ENCODE data around the gene SNX32.

The SNX32 gene

GRCh38 chr11:65861533-65862183 is 27.9 kb downstream of the SNX32 start:
- ATAC-seq (ENCODE audit: low read depth) (no peak), DNase-seq (ENCODE audit: low spot score in 2 of 2) (no peak)
- Mint-ChIP-seq H3K27me3 (no peaks in the 10 kb centered on the region), H3K4me3 (peak overlapping the region; percentile 95), H3K4me1 (peaks cover 20% of the 10 kb centered on the region), H3K9me3 (no peaks in the 10 kb centered on the region), H3K27ac (no peak overlapping the region), H3K36me3 (peaks cover 21% of the 10 kb centered on the region)

DNA sequence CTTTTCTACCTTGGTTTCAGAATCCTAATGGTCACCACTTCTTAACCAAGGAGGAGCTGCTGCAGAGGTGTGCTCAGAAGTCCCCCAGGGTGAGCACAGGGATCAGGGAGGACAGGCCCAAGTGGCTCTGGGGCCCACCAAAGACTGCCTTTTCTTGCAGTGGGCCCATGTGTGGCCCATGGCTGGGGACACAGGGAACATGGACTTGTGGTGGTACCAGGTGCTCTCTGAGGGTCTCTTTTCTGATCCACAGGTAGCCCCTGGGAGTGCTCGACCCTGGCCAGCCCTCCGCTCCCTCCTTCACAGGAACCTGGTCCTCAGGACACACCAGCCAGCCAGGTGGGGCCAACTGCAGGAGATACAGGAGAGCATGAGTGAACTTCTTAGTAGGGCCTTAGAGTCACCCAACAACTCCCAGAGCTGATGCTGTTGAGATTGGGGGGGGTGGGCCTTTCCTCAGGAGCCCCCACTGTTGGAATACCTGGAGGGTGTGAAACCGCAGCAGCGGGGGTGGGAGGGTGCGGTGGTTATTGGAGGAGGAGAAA is 28.5 kb downstream of the SNX32 start:
- Mint-ChIP-seq H3K27me3 (no peaks in the 10 kb centered on the region), H3K27ac (peak overlapping the region; percentile 65), H3K9me3 (no peaks in the 10 kb centered on the region), H3K36me3 (peaks cover 24% of the 10 kb centered on the region), H3K4me3 (no peak overlapping the region), H3K4me1 (peaks cover 20% of the 10 kb centered on the region)
- ATAC-seq (ENCODE audit: low read depth) (no peak), DNase-seq (ENCODE audit: low spot score in 2 of 2) (no peak)

DNA sequence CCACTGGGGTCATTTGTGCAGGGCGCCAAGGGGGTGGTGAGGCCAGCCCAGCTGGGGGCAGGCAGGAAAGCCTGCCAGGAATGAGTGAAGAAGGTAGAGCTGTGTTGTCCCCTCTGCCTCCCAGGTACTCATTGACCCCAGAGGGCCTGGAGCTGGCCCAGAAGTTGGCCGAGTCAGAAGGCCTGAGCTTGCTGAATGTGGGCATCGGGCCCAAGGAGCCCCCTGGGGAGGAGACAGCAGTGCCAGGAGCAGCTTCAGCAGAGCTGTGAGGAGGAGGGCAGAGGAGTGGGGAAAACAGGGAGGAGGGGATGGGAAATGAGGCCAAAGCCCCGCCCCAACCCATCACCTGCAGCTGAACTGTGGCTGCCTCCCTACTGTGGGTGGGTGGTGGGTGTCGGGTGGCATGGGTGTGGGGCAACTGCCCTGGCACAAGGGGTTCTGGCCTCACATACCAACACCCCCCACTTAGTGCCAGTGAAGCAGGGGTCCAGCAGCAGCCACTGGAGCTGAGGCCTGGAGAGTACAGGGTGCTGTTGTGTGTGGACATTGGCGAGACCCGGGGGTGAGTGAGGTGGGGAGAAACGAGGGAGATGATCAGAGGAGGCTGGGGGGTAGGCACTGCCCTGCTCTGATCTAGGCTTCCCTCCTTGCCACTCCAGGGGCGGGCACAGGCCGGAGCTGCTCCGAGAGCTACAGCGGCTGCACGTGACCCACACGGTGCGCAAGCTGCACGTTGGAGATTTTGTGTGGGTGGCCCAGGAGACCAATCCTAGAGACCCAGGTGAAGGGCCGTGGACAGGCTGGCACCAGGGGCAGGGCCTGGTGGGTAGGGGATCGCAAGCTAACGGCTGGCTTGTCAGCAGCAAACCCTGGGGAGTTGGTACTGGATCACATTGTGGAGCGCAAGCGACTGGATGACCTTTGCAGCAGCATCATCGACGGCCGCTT is 29.5 kb downstream of the SNX32 start:
- H3K4me3 Mint-ChIP-seq, result no peak overlapping the region
- peaks cover 24% of the 10 kb centered on the region for H3K36me3 Mint-ChIP-seq
- DNase-seq (ENCODE audit: low spot score in 2 of 2) (no peak), ATAC-seq (ENCODE audit: low read depth) (no peak)
- H3K4me1 Mint-ChIP-seq, result peaks cover 22% of the 10 kb centered on the region
- no peaks in the 10 kb centered on the region for H3K27me3 Mint-ChIP-seq
- peak overlapping the region; percentile 65 for H3K27ac Mint-ChIP-seq
- no peaks in the 10 kb centered on the region for H3K9me3 Mint-ChIP-seq

GRCh38 chr11:65863889-65864705 is 30.3 kb downstream of the SNX32 start:
- no peak for ATAC-seq (ENCODE audit: low read depth)
- H3K9me3 Mint-ChIP-seq, result no peaks in the 10 kb centered on the region
- H3K4me3 Mint-ChIP-seq, result no peak overlapping the region
- DNase-seq (ENCODE audit: low spot score in 2 of 2), result no peak
- H3K27me3 Mint-ChIP-seq, result no peaks in the 10 kb centered on the region
- peaks cover 24% of the 10 kb centered on the region for H3K36me3 Mint-ChIP-seq
- H3K27ac Mint-ChIP-seq, result no peak overlapping the region
- peaks cover 16% of the 10 kb centered on the region for H3K4me1 Mint-ChIP-seq

DNA sequence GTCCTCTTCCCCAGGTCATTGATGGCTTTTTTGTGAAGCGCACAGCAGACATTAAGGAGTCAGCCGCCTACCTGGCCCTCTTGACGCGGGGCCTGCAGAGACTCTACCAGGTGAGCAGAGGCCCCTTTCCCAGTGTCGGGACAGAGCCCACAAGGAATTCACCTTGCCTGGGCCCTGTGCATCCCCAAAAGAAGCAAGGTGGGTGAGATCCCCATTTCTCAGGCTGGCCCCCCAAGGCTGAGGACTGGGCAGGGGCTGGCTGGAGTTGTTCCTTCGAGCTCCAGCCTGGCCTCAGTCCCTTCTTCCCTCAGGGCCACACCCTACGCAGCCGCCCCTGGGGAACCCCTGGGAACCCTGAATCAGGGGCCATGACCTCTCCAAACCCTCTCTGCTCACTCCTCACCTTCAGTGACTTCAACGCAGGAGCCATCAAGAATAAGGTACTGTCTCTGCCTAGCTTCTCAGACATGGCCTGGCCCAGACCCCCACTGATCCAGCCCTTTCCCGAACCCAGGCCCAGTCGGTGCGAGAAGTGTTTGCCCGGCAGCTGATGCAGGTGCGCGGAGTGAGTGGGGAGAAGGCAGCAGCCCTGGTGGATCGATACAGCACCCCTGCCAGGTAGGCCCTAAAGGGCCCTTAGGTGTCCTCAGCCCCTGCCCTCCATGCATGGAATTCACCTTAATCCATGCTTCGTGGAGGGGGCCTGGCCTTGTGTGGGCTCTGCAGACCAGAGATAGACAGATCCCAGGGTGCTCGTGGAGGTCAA is 31.1 kb downstream of the SNX32 start:
- Mint-ChIP-seq H3K27ac (no peak overlapping the region), H3K4me3 (no peak overlapping the region), H3K27me3 (no peaks in the 10 kb centered on the region), H3K36me3 (peaks cover 24% of the 10 kb centered on the region), H3K9me3 (no peaks in the 10 kb centered on the region), H3K4me1 (peaks cover 14% of the 10 kb centered on the region)
- DNase-seq (ENCODE audit: low spot score in 2 of 2) (no peak), ATAC-seq (ENCODE audit: low read depth) (no peak)

- ATAC-seq (ENCODE audit: low read depth) (no peak), DNase-seq (ENCODE audit: low spot score in 2 of 2) (no peak)
- Mint-ChIP-seq H3K9me3 (no peaks in the 10 kb centered on the region), H3K27me3 (no peaks in the 10 kb centered on the region), H3K4me3 (no peak overlapping the region), H3K36me3 (peaks cover 24% of the 10 kb centered on the region), H3K4me1 (peaks cover 13% of the 10 kb centered on the region), H3K27ac (no peak overlapping the region)
These were observed 31.9 kb downstream of the SNX32 start for GRCh38 chr11:65865550-65866172.

- Mint-ChIP-seq H3K27ac (no peak overlapping the region), H3K27me3 (no peaks in the 10 kb centered on the region), H3K9me3 (no peaks in the 10 kb centered on the region), H3K4me1 (peaks cover 15% of the 10 kb centered on the region), H3K36me3 (peaks cover 24% of the 10 kb centered on the region), H3K4me3 (no peak overlapping the region)
- no peak for ATAC-seq (ENCODE audit: low read depth)
- DNase-seq (ENCODE audit: low spot score in 2 of 2), result no peak
These were observed 32.9 kb downstream of the SNX32 start for GRCh38 chr11:65866509-65867283.

DNA sequence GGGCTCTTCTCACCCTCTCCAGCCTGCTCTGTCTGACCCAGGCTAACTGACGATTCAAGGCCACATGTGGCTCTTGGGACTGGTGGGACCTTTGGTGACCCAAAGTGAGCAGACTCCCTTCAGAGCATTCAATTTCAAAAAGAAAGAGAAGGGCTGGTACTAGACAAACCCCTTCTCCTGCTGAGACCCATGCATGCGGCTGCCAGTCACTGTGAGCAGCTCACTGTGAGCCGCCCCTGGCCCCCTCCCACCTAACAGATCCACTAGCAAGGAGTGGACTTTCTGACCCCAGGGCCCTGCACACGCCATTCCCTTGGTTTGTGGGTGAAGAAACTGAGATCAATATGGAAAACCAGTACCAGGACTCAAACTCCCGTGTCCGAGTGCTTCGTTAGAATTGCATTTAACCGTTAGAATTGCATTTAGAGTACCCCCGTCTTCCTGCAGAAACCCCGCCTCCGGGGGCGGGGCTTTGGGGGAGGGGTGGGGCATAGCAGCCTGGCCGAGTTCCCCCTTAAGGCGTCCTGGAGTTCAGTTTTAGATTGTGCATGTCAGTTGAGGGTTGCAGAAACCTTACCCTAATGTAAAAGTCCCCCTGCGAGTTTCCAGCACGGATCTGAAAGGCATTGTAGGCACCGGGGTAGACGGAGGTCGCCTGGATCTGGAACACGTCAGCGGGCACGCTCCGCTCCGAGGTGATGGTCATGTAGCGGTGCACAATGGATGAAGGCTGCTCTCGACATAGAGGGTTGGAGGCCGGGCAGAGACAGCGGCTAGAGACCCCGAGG is 33.7 kb downstream of the SNX32 start:
- Mint-ChIP-seq H3K9me3 (no peaks in the 10 kb centered on the region), H3K27me3 (no peaks in the 10 kb centered on the region), H3K4me3 (no peak overlapping the region), H3K36me3 (peaks cover 23% of the 10 kb centered on the region), H3K27ac (no peak overlapping the region), H3K4me1 (peaks cover 15% of the 10 kb centered on the region)
- DNase-seq (ENCODE audit: low spot score in 2 of 2), result no peak
- peak; percentile 42 for ATAC-seq (ENCODE audit: low read depth)

- no peak for DNase-seq (ENCODE audit: low spot score in 2 of 2)
- Mint-ChIP-seq H3K27me3 (no peaks in the 10 kb centered on the region), H3K27ac (no peak overlapping the region), H3K36me3 (peaks cover 17% of the 10 kb centered on the region), H3K4me1 (peaks cover 13% of the 10 kb centered on the region), H3K9me3 (no peaks in the 10 kb centered on the region), H3K4me3 (no peak overlapping the region)
- ATAC-seq (ENCODE audit: low read depth), result peak; percentile 67
These were observed 34.4 kb downstream of the SNX32 start for GRCh38 chr11:65868076-65868667.

GRCh38 chr11:65868907-65869306 is 35.1 kb downstream of the SNX32 start:
- no peak for ATAC-seq (ENCODE audit: low read depth)
- H3K27me3 Mint-ChIP-seq, result no peaks in the 10 kb centered on the region
- H3K9me3 Mint-ChIP-seq, result no peaks in the 10 kb centered on the region
- peaks cover 13% of the 10 kb centered on the region for H3K36me3 Mint-ChIP-seq
- no peak overlapping the region for H3K4me3 Mint-ChIP-seq
- peaks cover 15% of the 10 kb centered on the region for H3K4me1 Mint-ChIP-seq
- no peak overlapping the region for H3K27ac Mint-ChIP-seq
- no peak for DNase-seq (ENCODE audit: low spot score in 2 of 2)

- no peaks in the 10 kb centered on the region for H3K9me3 Mint-ChIP-seq
- no peak overlapping the region for H3K4me3 Mint-ChIP-seq
- no peaks in the 10 kb centered on the region for H3K27me3 Mint-ChIP-seq
- DNase-seq (ENCODE audit: low spot score in 2 of 2) (no peak), ATAC-seq (ENCODE audit: low read depth) (no peak)
- H3K36me3 Mint-ChIP-seq, result peaks cover 9% of the 10 kb centered on the region
- no peak overlapping the region for H3K27ac Mint-ChIP-seq
- peaks cover 15% of the 10 kb centered on the region for H3K4me1 Mint-ChIP-seq
These were observed 36.0 kb downstream of the SNX32 start for GRCh38 chr11:65869643-65870306.

Data from memory B cell (primary cell).